ENCODE data around the gene NIPAL4. TPM values are rescaled to one million over a fixed set of nuclear protein-coding genes. Genes with fewer than 3 reads are reported as not detected.

NIPAL4 gene
- total RNA-seq, 1 experiment from 2014 or later: 0.24 TPM

DNA sequence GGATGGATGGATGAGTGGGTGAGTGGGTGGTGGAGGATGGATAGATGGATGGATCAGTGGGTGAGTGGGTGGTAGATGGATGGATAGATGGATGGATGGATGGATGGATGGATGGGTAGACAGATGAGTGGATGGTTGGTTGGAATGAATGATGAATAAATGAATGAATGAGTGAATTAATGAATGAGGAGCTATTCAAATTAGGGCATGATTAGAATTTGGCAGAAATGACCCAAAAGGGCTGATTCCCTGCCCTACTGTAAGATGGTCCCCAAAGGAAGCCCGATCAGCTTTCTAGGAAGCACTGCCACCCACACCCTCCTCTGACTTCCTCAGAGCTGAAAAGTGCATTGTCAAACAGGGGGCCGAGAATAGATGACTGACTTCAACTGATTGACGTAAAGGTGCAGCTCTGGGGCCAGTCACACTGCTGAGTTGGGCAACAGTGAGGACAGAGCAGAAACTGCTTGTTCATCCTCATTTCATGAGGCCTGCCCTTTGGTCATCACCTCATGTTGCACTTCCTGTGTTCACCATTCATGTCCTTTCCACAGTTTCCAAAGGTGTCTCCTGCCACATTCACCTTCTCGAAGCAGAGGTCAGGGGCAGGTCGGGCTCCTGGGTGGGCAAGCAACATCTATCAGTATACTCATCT, 34.3 kb downstream of the NIPAL4 start:
- no peak overlapping the region for H3K4me3 ChIP-seq
- POLR2A ChIA-PET (ENCODE audit: unreplicated experiment): no interaction called here
- no peak overlapping the region for H2AFZ ChIP-seq
- DNase-seq: no peak
- peaks cover 5% of the 10 kb centered on the region; the same call in 1 of the 2 replicates for H3K36me3 ChIP-seq (ENCODE audit: low read depth)
- H3K27me3 ChIP-seq (ENCODE audit: insufficient read depth, low read depth): no peaks in the 10 kb centered on the region
- H3K27ac ChIP-seq: no peak overlapping the region
- no peaks in the 10 kb centered on the region for H3K79me2 ChIP-seq (ENCODE audit: low read depth)
- no peaks in the 10 kb centered on the region for H3K9me2 ChIP-seq (ENCODE audit: insufficient read depth)
- CTCF ChIA-PET: no interaction called here
- no peaks in the 10 kb centered on the region for H3F3A ChIP-seq (ENCODE audit: insufficient read depth, low read depth)
- H4K20me1 ChIP-seq (ENCODE audit: insufficient read depth): no peaks in the 10 kb centered on the region
- no peak for TF ChIP-seq EZH2 (IDR thresholded peaks at IDR 0.05; ENCODE audit: low read depth)
- TF ChIP-seq, protein P1, sequence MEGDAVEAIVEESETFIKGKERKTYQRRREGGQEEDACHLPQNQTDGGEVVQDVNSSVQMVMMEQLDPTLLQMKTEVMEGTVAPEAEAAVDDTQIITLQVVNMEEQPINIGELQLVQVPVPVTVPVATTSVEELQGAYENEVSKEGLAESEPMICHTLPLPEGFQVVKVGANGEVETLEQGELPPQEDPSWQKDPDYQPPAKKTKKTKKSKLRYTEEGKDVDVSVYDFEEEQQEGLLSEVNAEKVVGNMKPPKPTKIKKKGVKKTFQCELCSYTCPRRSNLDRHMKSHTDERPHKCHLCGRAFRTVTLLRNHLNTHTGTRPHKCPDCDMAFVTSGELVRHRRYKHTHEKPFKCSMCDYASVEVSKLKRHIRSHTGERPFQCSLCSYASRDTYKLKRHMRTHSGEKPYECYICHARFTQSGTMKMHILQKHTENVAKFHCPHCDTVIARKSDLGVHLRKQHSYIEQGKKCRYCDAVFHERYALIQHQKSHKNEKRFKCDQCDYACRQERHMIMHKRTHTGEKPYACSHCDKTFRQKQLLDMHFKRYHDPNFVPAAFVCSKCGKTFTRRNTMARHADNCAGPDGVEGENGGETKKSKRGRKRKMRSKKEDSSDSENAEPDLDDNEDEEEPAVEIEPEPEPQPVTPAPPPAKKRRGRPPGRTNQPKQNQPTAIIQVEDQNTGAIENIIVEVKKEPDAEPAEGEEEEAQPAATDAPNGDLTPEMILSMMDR (conservative IDR thresholded peaks at IDR 0.05): no peak
- BruUV-seq (replicated peaks): no TSS peak
- intact Hi-C loops (cut with micrococcal nuclease; ENCODE audit: unreplicated experiment): no loop called here
- no peaks in the 10 kb centered on the region for H3K9me3 ChIP-seq (ENCODE audit: insufficient read depth, low read depth)
- no peaks in the 10 kb centered on the region for H3K4me1 ChIP-seq (replicated peaks; ENCODE audit: insufficient read depth)
- H3K4me2 ChIP-seq: no peak overlapping the region

DNA sequence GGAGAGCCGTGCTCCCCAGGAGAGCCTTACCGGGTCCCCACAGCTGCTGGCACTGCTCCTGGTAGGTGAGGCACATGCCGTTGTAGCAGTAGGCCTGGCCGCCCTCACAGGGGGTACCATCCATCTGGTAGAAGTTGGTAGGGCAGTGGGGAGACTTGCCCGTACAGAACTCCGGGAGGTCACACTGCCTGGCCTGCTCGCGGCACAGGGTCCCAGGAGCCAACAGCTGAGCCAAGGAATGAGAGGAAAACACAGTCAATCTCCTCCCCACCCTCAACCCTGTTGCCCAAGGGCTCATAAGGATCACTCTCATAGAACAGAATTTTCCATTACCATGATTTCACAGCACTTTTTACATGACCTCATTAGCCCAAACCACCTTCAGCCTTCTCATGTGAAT, 36.9 kb downstream of the NIPAL4 start:
- BruUV-seq (replicated peaks): no TSS peak
- TF ChIP-seq, protein P1 (conservative IDR thresholded peaks at IDR 0.05): no peak
- no peak for TF ChIP-seq EZH2 (IDR thresholded peaks at IDR 0.05; ENCODE audit: low read depth)
- Histone ChIP-seq H2AFZ (no peak overlapping the region), H3K4me1 (replicated peaks; ENCODE audit: insufficient read depth) (no peaks in the 10 kb centered on the region), H3K27me3 (ENCODE audit: insufficient read depth, low read depth) (no peaks in the 10 kb centered on the region), H3K4me2 (no peak overlapping the region), H3K36me3 (ENCODE audit: low read depth) (peaks cover 5% of the 10 kb centered on the region; the same call in 1 of the 2 replicates), H3K4me3 (no peak overlapping the region), H4K20me1 (ENCODE audit: insufficient read depth) (no peaks in the 10 kb centered on the region), H3K9me3 (ENCODE audit: insufficient read depth, low read depth) (no peaks in the 10 kb centered on the region), H3K79me2 (ENCODE audit: low read depth) (no peaks in the 10 kb centered on the region), H3K27ac (no peak overlapping the region), H3F3A (ENCODE audit: insufficient read depth, low read depth) (no peaks in the 10 kb centered on the region), H3K9me2 (ENCODE audit: insufficient read depth) (no peaks in the 10 kb centered on the region)
- ChIA-PET POLR2A (ENCODE audit: unreplicated experiment) (interaction anchor here (0.6 kb wide), 1 partner anchor 17 kb away, joined by 8 read pairs; no protein-coding TSS in a partner anchor), CTCF (no interaction called here)
- no peak for DNase-seq
- intact Hi-C loops (cut with micrococcal nuclease; ENCODE audit: unreplicated experiment): no loop called here

DNA sequence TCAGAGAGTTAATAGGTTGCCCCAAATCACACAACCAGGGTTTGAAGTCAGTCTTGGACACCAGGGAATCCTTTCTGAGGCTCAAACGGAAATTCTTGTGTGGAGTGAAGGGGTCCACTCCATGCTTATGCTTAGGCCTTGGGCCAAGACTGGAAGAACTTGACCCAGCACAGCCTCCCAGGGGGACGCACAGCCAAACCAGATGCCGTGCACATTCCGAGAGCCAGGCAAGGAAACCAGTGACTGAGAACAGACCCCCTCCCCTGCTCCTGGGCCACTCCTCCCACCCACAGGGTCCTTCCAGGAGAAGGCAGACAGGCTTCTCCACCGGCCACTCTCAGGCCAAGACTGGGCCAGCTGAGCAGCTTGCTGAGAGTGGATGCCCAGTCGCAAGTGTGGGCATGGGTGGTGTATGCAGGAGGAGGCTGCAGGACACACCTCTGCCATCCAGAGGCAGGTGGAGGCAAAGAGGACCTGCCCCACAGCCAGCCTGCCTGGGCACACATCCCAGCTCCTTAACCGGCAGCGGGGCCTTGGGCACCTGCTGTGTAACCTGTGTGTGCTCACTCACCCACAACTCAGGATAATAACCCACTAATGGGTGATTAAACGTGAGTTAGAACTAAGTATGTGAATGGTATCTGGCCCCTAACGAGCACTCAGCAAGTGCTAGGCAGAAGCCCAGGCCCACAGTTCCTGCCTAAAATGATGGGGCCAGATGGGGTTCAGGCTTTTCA, 38.0 kb downstream of the NIPAL4 start:
- no peaks in the 10 kb centered on the region for H3F3A ChIP-seq (ENCODE audit: insufficient read depth, low read depth)
- H3K4me2 ChIP-seq: no peak overlapping the region
- no peaks in the 10 kb centered on the region for H3K4me1 ChIP-seq (replicated peaks; ENCODE audit: insufficient read depth)
- no peaks in the 10 kb centered on the region for H3K36me3 ChIP-seq (ENCODE audit: low read depth)
- CTCF ChIA-PET: no interaction called here
- H2AFZ ChIP-seq: no peak overlapping the region
- POLR2A ChIA-PET (ENCODE audit: unreplicated experiment): no interaction called here
- H3K4me3 ChIP-seq: no peak overlapping the region
- DNase-seq: no peak
- H3K27me3 ChIP-seq (ENCODE audit: insufficient read depth, low read depth): no peaks in the 10 kb centered on the region
- no peaks in the 10 kb centered on the region for H3K9me3 ChIP-seq (ENCODE audit: insufficient read depth, low read depth)
- no peaks in the 10 kb centered on the region for H3K9me2 ChIP-seq (ENCODE audit: insufficient read depth)
- intact Hi-C loops (cut with micrococcal nuclease; ENCODE audit: unreplicated experiment): no loop called here
- no TSS peak for BruUV-seq (replicated peaks)
- TF ChIP-seq EZH2 (IDR thresholded peaks at IDR 0.05; ENCODE audit: low read depth): no peak
- H3K79me2 ChIP-seq (ENCODE audit: low read depth): no peaks in the 10 kb centered on the region
- H3K27ac ChIP-seq: no peak overlapping the region
- no peaks in the 10 kb centered on the region for H4K20me1 ChIP-seq (ENCODE audit: insufficient read depth)

Measured in PC-9 (cell line).